Measurements from ENCODE around the gene F2RL2. TPM values are rescaled to one million over a fixed set of nuclear protein-coding genes. Genes with fewer than 3 reads are reported as not detected.

The F2RL2 gene
- total RNA-seq, 4 donors from 2014 or later = 0.79 to 1.9 (median 1.0) TPM

- H3K27me3 ChIP-seq = no peaks in the 10 kb centered on the region
- WGBS = 84% methylated on average over 5 of the region's 5 CpGs
- TF ChIP-seq EP300 (IDR thresholded peaks at IDR 0.05) = no peak
- no peak for TF ChIP-seq POLR2AphosphoS5 (IDR thresholded peaks at IDR 0.05)
- no peak for TF ChIP-seq CTCF (IDR thresholded peaks at IDR 0.05)
- TF ChIP-seq POLR2A (IDR thresholded peaks at IDR 0.05) = no peak
Observed at GRCh38 chr5:76612942-76613341, 10.3 kb downstream of the F2RL2 start.

GRCh38 chr5:76610196-76610595 is 13.0 kb downstream of the F2RL2 start:
- Histone ChIP-seq H3K4me1 (peaks cover 7% of the 10 kb centered on the region), H3K36me3 (no peaks in the 10 kb centered on the region), H3K27me3 (no peaks in the 10 kb centered on the region), H3K27ac (no peak overlapping the region), H3K9me3 (no peaks in the 10 kb centered on the region), H3K4me3 (no peak overlapping the region)
- no peak for DNase-seq (ENCODE audit: low spot score in 2 of 2)
- no peak for TF ChIP-seq POLR2AphosphoS5 (IDR thresholded peaks at IDR 0.05)
- no peak for TF ChIP-seq POLR2A (IDR thresholded peaks at IDR 0.05)
- TF ChIP-seq EP300 (IDR thresholded peaks at IDR 0.05) = no peak
- TF ChIP-seq CTCF (IDR thresholded peaks at IDR 0.05) = no peak
- WGBS = 88% methylated on average over 1 of the region's 1 CpG

More at GRCh38 chr5:76612942-76613341, 10.3 kb downstream of the F2RL2 start:
- H3K36me3 ChIP-seq = no peaks in the 10 kb centered on the region
- no peak overlapping the region for H3K27ac ChIP-seq
- no peak for DNase-seq (ENCODE audit: low spot score in 2 of 2)
- no peak overlapping the region for H3K4me3 ChIP-seq
- H3K9me3 ChIP-seq = no peaks in the 10 kb centered on the region
- H3K4me1 ChIP-seq = no peaks in the 10 kb centered on the region

GRCh38 chr5:76608833-76609232 is 14.4 kb downstream of the F2RL2 start:
- Histone ChIP-seq H3K27me3 (no peaks in the 10 kb centered on the region), H3K27ac (no peak overlapping the region), H3K4me3 (no peak overlapping the region), H3K9me3 (no peaks in the 10 kb centered on the region), H3K4me1 (peaks cover 7% of the 10 kb centered on the region), H3K36me3 (no peaks in the 10 kb centered on the region)
- WGBS = 67% methylated on average over 4 of the region's 4 CpGs
- no peak for DNase-seq (ENCODE audit: low spot score in 2 of 2)
- TF ChIP-seq CTCF (IDR thresholded peaks at IDR 0.05) (no peak), POLR2A (IDR thresholded peaks at IDR 0.05) (no peak), POLR2AphosphoS5 (IDR thresholded peaks at IDR 0.05) (no peak), EP300 (IDR thresholded peaks at IDR 0.05) (no peak)

GRCh38 chr5:76607353-76607871 is 15.8 kb downstream of the F2RL2 start:
- no peaks in the 10 kb centered on the region for H3K27me3 ChIP-seq
- WGBS = 56% methylated on average over 9 of the region's 9 CpGs
- H3K9me3 ChIP-seq = no peaks in the 10 kb centered on the region
- H3K27ac ChIP-seq = peak overlapping the region; percentile 14
- no peak for DNase-seq (ENCODE audit: low spot score in 2 of 2)
- H3K36me3 ChIP-seq = no peaks in the 10 kb centered on the region
- TF ChIP-seq POLR2AphosphoS5 (IDR thresholded peaks at IDR 0.05) (no peak), POLR2A (IDR thresholded peaks at IDR 0.05) (no peak), EP300 (IDR thresholded peaks at IDR 0.05) (no peak), CTCF (IDR thresholded peaks at IDR 0.05) (no peak)
- no peak overlapping the region for H3K4me3 ChIP-seq
- peaks cover 7% of the 10 kb centered on the region for H3K4me1 ChIP-seq

GRCh38 chr5:76606701-76607100 is 16.5 kb downstream of the F2RL2 start:
- TF ChIP-seq POLR2AphosphoS5 (IDR thresholded peaks at IDR 0.05) = no peak
- TF ChIP-seq EP300 (IDR thresholded peaks at IDR 0.05) = no peak
- no peak for TF ChIP-seq CTCF (IDR thresholded peaks at IDR 0.05)
- no peak for TF ChIP-seq POLR2A (IDR thresholded peaks at IDR 0.05)
- Histone ChIP-seq H3K27me3 (no peaks in the 10 kb centered on the region), H3K9me3 (no peaks in the 10 kb centered on the region), H3K4me3 (no peak overlapping the region), H3K36me3 (no peaks in the 10 kb centered on the region), H3K4me1 (peaks cover 7% of the 10 kb centered on the region), H3K27ac (no peak overlapping the region)
- 69% methylated on average over 2 of the region's 2 CpGs for WGBS
- no peak for DNase-seq (ENCODE audit: low spot score in 2 of 2)
